Measurements from ENCODE around the gene ASCC1.

ASCC1 gene

DNA sequence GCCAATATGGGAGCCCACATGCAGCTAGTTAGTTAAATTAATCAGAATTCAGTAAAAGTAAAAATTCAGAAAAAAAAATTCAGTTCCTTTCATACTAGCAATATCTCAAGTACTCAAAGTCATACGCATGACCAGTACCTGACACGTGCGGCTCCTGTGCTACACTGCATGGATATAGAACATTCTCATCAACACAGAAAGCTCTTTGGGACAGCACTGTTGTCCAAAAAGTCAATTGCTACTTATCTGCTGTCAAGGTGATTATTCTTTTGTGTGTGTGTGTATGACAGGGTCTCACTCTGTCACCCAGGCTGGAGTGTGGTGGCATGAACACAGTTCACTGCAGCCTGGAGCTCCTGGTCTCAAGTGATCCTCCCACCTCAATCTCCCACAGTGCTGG, 15.2 kb downstream of the ASCC1 start:
- no peak for TF ChIP-seq YY1 (IDR thresholded peaks at IDR 0.05; ENCODE audit: insufficient read depth, insufficient read length)
- TF ChIP-seq SUZ12 (IDR thresholded peaks at IDR 0.05; ENCODE audit: extremely low read depth, insufficient read depth, insufficient read length) = no peak
- no peak for TF ChIP-seq ZNF274 (IDR thresholded peaks at IDR 0.05; ENCODE audit: low read depth, low read length)
- H3K9ac ChIP-seq (ENCODE audit: insufficient read length, low read depth) = no peak overlapping the region
- no peak for DNase-seq (ENCODE audit: low read depth, low spot score)
- no peaks in the 10 kb centered on the region for H3K4me1 ChIP-seq (ENCODE audit: insufficient read depth, insufficient read length)
- no peaks in the 10 kb centered on the region for H3K27me3 ChIP-seq (ENCODE audit: insufficient read depth, insufficient read length)
- no peaks in the 10 kb centered on the region; the same call in 1 of the 2 replicates for H3K9me3 ChIP-seq (ENCODE audit: insufficient read depth, low read length)
- peaks cover 12% of the 10 kb centered on the region for H3K36me3 ChIP-seq (ENCODE audit: insufficient read depth, insufficient read length, low read length)
- no peak overlapping the region for H3K4me3 ChIP-seq (ENCODE audit: insufficient read length, low read depth)

DNA sequence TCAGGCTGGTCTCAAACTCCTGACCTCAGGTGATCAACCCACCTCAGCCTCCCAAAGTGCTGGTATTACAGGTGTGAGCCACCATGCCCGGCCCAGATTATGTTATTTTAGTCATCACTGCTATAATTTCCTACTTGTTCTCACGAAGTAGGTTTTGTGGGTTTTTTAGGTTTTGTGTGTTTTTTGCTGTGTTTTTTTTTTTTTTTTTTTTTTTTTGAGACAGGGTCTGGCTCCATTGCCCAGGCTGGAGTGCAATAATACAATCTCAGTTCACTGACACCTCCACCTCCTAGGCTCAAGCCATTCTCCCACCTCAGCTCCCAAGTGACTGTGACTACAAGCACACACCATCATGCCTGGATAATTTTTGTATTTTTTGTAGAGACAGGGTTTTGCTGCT, 21.1 kb downstream of the ASCC1 start:
- no peaks in the 10 kb centered on the region for H3K4me1 ChIP-seq (ENCODE audit: insufficient read depth, insufficient read length)
- H3K36me3 ChIP-seq (ENCODE audit: insufficient read depth, insufficient read length, low read length) = peaks cover 10% of the 10 kb centered on the region
- H3K4me3 ChIP-seq (ENCODE audit: insufficient read length, low read depth) = no peak overlapping the region
- no peak overlapping the region for H3K9ac ChIP-seq (ENCODE audit: insufficient read length, low read depth)
- no peak for DNase-seq (ENCODE audit: low read depth, low spot score)
- no peaks in the 10 kb centered on the region; the same call in 1 of the 2 replicates for H3K9me3 ChIP-seq (ENCODE audit: insufficient read depth, low read length)
- TF ChIP-seq ZNF274 (IDR thresholded peaks at IDR 0.05; ENCODE audit: low read depth, low read length) (no peak), SUZ12 (IDR thresholded peaks at IDR 0.05; ENCODE audit: extremely low read depth, insufficient read depth, insufficient read length) (no peak), YY1 (IDR thresholded peaks at IDR 0.05; ENCODE audit: insufficient read depth, insufficient read length) (no peak)
- no peaks in the 10 kb centered on the region for H3K27me3 ChIP-seq (ENCODE audit: insufficient read depth, insufficient read length)

DNA sequence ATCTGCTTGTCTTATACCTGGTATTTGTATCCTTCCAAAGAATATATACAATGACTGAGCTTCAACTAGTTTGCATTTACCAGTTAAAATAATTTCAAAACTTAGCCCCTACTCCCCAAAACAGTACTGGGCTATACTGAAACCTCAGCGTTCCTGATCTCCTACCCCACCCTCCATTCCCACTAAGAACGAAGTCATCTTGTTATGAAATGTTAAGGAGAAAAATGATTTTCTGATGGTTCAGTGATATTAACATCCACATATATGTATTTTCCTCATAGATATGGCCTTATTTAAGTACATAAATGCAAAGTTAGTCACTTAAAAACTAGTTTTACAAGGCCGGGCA, 29.1 kb downstream of the ASCC1 start:
- no peak for TF ChIP-seq ZNF274 (IDR thresholded peaks at IDR 0.05; ENCODE audit: low read depth, low read length)
- TF ChIP-seq YY1 (IDR thresholded peaks at IDR 0.05; ENCODE audit: insufficient read depth, insufficient read length) = no peak
- no peak for TF ChIP-seq SUZ12 (IDR thresholded peaks at IDR 0.05; ENCODE audit: extremely low read depth, insufficient read depth, insufficient read length)
- peaks cover 17% of the 10 kb centered on the region; the same call in 1 of the 2 replicates for H3K9me3 ChIP-seq (ENCODE audit: insufficient read depth, low read length)
- H3K4me1 ChIP-seq (ENCODE audit: insufficient read depth, insufficient read length) = no peaks in the 10 kb centered on the region
- no peak for DNase-seq (ENCODE audit: low read depth, low spot score)
- H3K9ac ChIP-seq (ENCODE audit: insufficient read length, low read depth) = no peak overlapping the region
- H3K36me3 ChIP-seq (ENCODE audit: insufficient read depth, insufficient read length, low read length) = no peaks in the 10 kb centered on the region
- no peak overlapping the region for H3K4me3 ChIP-seq (ENCODE audit: insufficient read length, low read depth)
- no peaks in the 10 kb centered on the region for H3K27me3 ChIP-seq (ENCODE audit: insufficient read depth, insufficient read length)

DNA sequence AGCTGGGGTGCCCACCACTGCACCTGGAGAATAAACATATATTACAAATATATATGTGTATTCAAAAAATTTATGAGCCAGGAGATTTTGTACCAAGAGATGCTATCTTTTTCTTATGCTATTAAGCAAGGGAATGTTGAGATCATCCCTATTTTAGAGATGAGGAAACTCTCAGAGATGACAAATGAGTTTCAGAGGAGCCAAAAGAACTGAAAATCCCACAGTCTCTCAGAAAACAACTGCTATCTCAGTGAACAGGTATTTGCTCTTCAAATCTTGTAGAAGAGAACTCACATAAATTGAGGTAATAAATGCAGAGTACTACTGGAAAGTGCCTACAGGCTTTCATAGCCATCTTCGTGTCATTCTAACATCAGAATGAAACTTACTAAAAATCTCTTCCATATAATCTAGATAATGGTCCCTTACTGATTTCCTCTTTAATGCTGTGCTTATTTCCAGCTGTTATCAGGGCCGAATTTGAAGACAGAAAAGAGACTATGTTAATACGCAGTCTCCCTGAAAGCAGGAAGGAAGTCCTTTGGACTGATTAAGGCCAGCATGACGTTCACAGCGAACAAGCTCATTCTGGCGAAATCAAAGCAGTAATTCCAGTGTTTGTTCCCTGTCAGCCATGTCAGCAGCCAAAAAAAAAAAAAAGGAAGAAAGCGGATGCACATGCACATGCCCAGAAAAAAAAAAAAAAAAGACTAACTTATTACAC, 29.7 kb downstream of the ASCC1 start:
- H3K9me3 ChIP-seq (ENCODE audit: insufficient read depth, low read length) = peaks cover 17% of the 10 kb centered on the region; the same call in 1 of the 2 replicates
- H3K4me3 ChIP-seq (ENCODE audit: insufficient read length, low read depth) = no peak overlapping the region
- H3K9ac ChIP-seq (ENCODE audit: insufficient read length, low read depth) = no peak overlapping the region
- H3K4me1 ChIP-seq (ENCODE audit: insufficient read depth, insufficient read length) = no peaks in the 10 kb centered on the region
- no peak for DNase-seq (ENCODE audit: low read depth, low spot score)
- TF ChIP-seq YY1 (IDR thresholded peaks at IDR 0.05; ENCODE audit: insufficient read depth, insufficient read length) (no peak), SUZ12 (IDR thresholded peaks at IDR 0.05; ENCODE audit: extremely low read depth, insufficient read depth, insufficient read length) (no peak), ZNF274 (IDR thresholded peaks at IDR 0.05; ENCODE audit: low read depth, low read length) (no peak)
- H3K27me3 ChIP-seq (ENCODE audit: insufficient read depth, insufficient read length) = no peaks in the 10 kb centered on the region
- H3K36me3 ChIP-seq (ENCODE audit: insufficient read depth, insufficient read length, low read length) = no peaks in the 10 kb centered on the region

DNA sequence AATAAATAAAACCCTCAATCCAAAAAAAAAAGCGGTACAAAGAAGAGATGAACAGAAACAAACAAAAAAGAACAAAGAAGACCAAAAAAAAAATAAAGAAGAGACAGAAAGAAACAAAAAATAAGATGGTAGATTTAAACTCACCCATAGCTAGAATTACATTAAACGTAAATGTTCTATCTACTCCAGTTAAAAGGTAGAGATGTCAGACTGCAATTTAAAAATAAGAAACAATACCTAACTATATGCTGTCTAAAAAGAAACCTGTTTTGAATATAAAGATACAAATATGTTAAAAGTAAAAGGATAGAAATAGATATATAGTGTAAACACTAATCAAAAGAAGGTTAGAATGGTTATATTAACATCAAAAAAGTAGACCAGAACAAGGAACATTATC, 31.9 kb downstream of the ASCC1 start:
- Histone ChIP-seq H3K36me3 (ENCODE audit: insufficient read depth, insufficient read length, low read length) (no peaks in the 10 kb centered on the region), H3K9me3 (ENCODE audit: insufficient read depth, low read length) (peaks cover 17% of the 10 kb centered on the region; the same call in 1 of the 2 replicates), H3K4me1 (ENCODE audit: insufficient read depth, insufficient read length) (no peaks in the 10 kb centered on the region), H3K27me3 (ENCODE audit: insufficient read depth, insufficient read length) (no peaks in the 10 kb centered on the region), H3K4me3 (ENCODE audit: insufficient read length, low read depth) (no peak overlapping the region), H3K9ac (ENCODE audit: insufficient read length, low read depth) (no peak overlapping the region)
- no peak for DNase-seq (ENCODE audit: low read depth, low spot score)
- no peak for TF ChIP-seq ZNF274 (IDR thresholded peaks at IDR 0.05; ENCODE audit: low read depth, low read length)
- TF ChIP-seq YY1 (IDR thresholded peaks at IDR 0.05; ENCODE audit: insufficient read depth, insufficient read length) = no peak
- TF ChIP-seq SUZ12 (IDR thresholded peaks at IDR 0.05; ENCODE audit: extremely low read depth, insufficient read depth, insufficient read length) = no peak

DNA sequence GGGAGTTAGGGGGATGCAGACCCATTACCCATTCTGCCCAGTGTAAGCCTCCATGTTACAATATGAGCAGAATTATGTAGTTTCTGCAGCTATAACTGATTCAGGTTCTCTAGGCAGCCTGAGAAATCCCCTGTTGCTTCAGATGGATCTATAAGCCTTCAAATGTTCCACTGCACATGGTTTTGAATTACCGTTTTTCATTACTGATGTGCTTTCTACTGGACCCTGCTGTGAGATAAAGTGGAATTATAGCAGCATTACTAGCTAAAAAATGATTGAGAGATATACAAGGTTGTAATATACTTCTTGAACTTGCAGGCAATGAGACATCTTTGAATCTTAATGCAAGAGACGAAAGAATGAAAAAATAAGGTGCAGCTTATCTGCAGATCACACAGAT, 38.6 kb downstream of the ASCC1 start:
- no peaks in the 10 kb centered on the region for H3K4me1 ChIP-seq (ENCODE audit: insufficient read depth, insufficient read length)
- H3K9me3 ChIP-seq (ENCODE audit: insufficient read depth, low read length) = no peaks in the 10 kb centered on the region
- TF ChIP-seq ZNF274 (IDR thresholded peaks at IDR 0.05; ENCODE audit: low read depth, low read length) (no peak), SUZ12 (IDR thresholded peaks at IDR 0.05; ENCODE audit: extremely low read depth, insufficient read depth, insufficient read length) (no peak), YY1 (IDR thresholded peaks at IDR 0.05; ENCODE audit: insufficient read depth, insufficient read length) (no peak)

DNA sequence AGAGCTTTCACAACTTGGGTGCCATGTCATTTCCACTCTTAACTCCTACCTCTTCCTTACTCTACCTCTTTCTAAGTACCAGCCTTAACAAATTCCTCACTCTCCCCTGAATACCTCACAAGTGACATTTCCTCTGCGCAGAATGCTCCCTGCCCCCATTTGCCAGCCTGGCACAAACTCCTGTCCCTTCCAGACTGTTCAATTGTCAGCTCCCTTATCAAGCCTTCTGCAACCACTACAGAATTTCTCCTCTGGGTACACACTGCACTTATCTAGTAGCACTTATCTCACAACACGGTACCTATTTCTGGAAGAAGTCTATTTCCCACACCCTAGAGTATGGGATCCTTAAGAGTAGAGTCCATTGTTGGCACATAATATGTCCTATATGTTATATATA, 39.4 kb downstream of the ASCC1 start:
- H3K4me1 ChIP-seq (ENCODE audit: insufficient read depth, insufficient read length) = no peaks in the 10 kb centered on the region
- peaks cover 5% of the 10 kb centered on the region for H3K36me3 ChIP-seq (ENCODE audit: insufficient read depth, insufficient read length, low read length)
- TF ChIP-seq ZNF274 (IDR thresholded peaks at IDR 0.05; ENCODE audit: low read depth, low read length) = no peak
- no peak for TF ChIP-seq YY1 (IDR thresholded peaks at IDR 0.05; ENCODE audit: insufficient read depth, insufficient read length)
- TF ChIP-seq SUZ12 (IDR thresholded peaks at IDR 0.05; ENCODE audit: extremely low read depth, insufficient read depth, insufficient read length) = no peak
- H3K9me3 ChIP-seq (ENCODE audit: insufficient read depth, low read length) = no peaks in the 10 kb centered on the region
- no peaks in the 10 kb centered on the region for H3K27me3 ChIP-seq (ENCODE audit: insufficient read depth, insufficient read length)
- no peak overlapping the region for H3K9ac ChIP-seq (ENCODE audit: insufficient read length, low read depth)
- no peak for DNase-seq (ENCODE audit: low read depth, low spot score)
- no peak overlapping the region for H3K4me3 ChIP-seq (ENCODE audit: insufficient read length, low read depth)

More for the DNA sequence above, 38.6 kb downstream of the ASCC1 start:
- Histone ChIP-seq H3K9ac (ENCODE audit: insufficient read length, low read depth) (no peak overlapping the region), H3K36me3 (ENCODE audit: insufficient read depth, insufficient read length, low read length) (peaks cover 5% of the 10 kb centered on the region), H3K4me3 (ENCODE audit: insufficient read length, low read depth) (no peak overlapping the region), H3K27me3 (ENCODE audit: insufficient read depth, insufficient read length) (no peaks in the 10 kb centered on the region)
- DNase-seq (ENCODE audit: low read depth, low spot score) = no peak

Data from NT2/D1 (cell line).